ENCODE measurements around the gene ANGPTL3.
A peak's percentile ranks its signal among the peaks of the same experiment; 100 is the strongest.

The ANGPTL3 gene

DNA sequence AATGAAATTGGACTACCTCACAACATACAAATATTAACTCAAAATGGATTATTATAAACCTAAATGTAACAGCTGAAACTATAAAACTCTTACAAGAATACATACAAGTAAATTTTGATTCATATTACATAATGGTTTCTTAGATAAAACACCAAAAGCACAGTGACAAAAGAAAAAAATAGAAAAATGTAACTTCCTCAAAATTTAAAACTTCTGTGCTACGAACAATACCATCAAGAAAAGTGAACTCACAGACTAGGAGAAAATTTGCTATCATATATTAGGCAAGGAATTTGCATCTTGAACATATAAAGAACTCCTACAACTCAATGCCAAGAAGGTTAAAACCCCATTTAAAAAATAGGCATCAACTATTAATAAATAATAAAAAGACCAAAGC, 31.2 kb downstream of the ANGPTL3 start:
- DNase-seq = no peak

DNA sequence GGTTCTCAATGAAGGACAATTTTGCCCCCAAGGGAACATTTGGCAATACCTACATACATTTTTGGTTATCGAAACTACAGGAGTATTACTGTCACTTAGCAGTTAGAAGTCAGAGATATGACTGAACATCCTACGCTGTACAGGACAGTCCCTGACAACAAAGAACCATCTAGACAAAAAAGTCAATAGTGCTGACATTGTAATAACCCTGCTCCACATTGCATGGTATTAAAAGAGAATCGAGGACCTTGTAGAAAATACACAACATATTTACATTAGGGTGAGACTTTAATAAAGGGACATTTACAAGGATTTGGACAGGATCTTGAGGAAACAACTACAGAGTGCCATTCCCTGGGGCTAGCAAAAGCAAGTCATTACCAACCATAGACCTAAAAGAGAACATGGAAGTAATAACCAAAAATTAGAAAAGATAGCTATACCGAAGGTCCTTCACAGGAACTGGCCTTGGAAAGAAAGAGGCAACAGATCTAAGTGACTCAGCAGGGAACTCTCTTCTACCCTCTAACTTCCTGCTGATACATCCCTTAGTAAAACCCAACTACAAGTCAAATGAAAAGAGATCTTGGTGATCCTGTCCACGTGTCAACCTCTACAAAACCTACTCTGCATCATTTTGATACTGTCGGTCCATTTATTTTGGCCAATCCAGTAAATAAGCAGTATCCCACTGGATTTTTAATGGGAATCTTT, 40.2 kb downstream of the ANGPTL3 start:
- DNase-seq = no peak

- DNase-seq = no peak
Measured at GRCh38 chr1:62643283-62643682, 46.0 kb downstream of the ANGPTL3 start.

- DNase-seq = no peak
Measured at GRCh38 chr1:62652387-62652786, 55.1 kb downstream of the ANGPTL3 start.

GRCh38 chr1:62654744-62655143, 57.4 kb downstream of the ANGPTL3 start:
- DNase-seq = peak; percentile 38
